GM19239 (cell line): ENCODE measurements around the gene NKX6-2.
"Not testable (repeated sequence)": the region's sequence is repeated elsewhere in the genome, so short reads cannot be mapped to it uniquely, and the experiment has no call there.

ENCODE experiments used
- DNase-seq: peaks from one replicate; pipeline ENCODE4 v3.0.0; 2011; ENCODE audit warnings: low spot score; ENCODE audit not compliant: insufficient read length
- FAIRE-seq: peaks from 2 replicates; lab custom pipeline; 2011; peaks lifted over from hg19 to GRCh38; lab: Jason Lieb, UNC

The NKX6-2 gene

GRCh38 chr10:132784866-132785722, 853 bp downstream of the NKX6-2 start:
- FAIRE-seq (no peak), DNase-seq (no peak)

GRCh38 chr10:132783940-132784865, 1.7 kb downstream of the NKX6-2 start:
- FAIRE-seq (no peak), DNase-seq (no peak)

GRCh38 chr10:132783165-132783939, 2.6 kb downstream of the NKX6-2 start:
- DNase-seq (no peak), FAIRE-seq (no peak)

- DNase-seq (no peak), FAIRE-seq (no peak)
These were observed 4.4 kb downstream of the NKX6-2 start for GRCh38 chr10:132781556-132781955.

- DNase-seq (no peak), FAIRE-seq (no peak)
These were observed 5.6 kb downstream of the NKX6-2 start for GRCh38 chr10:132780356-132780755.

- no peak for DNase-seq
- no peak for FAIRE-seq
These were observed 6.2 kb downstream of the NKX6-2 start for GRCh38 chr10:132779549-132780294.

GRCh38 chr10:132777441-132777840, 8.5 kb downstream of the NKX6-2 start:
- DNase-seq, result no peak
- FAIRE-seq, result no peak

GRCh38 chr10:132776821-132777220, 9.1 kb downstream of the NKX6-2 start:
- FAIRE-seq, result no peak
- no peak for DNase-seq

GRCh38 chr10:132776186-132776585, 9.8 kb downstream of the NKX6-2 start:
- FAIRE-seq (no peak), DNase-seq (no peak)

GRCh38 chr10:132774902-132775863, 10.8 kb downstream of the NKX6-2 start:
- DNase-seq (no peak), FAIRE-seq (no peak)

GRCh38 chr10:132774181-132774901, 11.6 kb downstream of the NKX6-2 start:
- FAIRE-seq (no peak), DNase-seq (no peak)

- not testable (repeated sequence) for FAIRE-seq, DNase-seq
These were observed 13.1 kb downstream of the NKX6-2 start for GRCh38 chr10:132772816-132773215.

- DNase-seq (no peak), FAIRE-seq (no peak)
These were observed 15.6 kb downstream of the NKX6-2 start for GRCh38 chr10:132770061-132771021.

- FAIRE-seq (no peak), DNase-seq (no peak)
These were observed 17.4 kb downstream of the NKX6-2 start for GRCh38 chr10:132768346-132769248.

GRCh38 chr10:132766291-132766690, 19.7 kb downstream of the NKX6-2 start:
- DNase-seq (no peak), FAIRE-seq (no peak)

- DNase-seq (no peak), FAIRE-seq (no peak)
These were observed 20.5 kb downstream of the NKX6-2 start for GRCh38 chr10:132765435-132765834.
